ENCODE measurements around the gene LRRIQ1.
"Not testable (repeated sequence)": the region's sequence is repeated elsewhere in the genome, so short reads cannot be mapped to it uniquely, and the experiment has no call there.

GRCh38 chr12:85203809-85204208, 167.7 kb downstream of the LRRIQ1 start:
- TF ChIP-seq CTCF (IDR thresholded peaks at IDR 0.05; ENCODE audit: insufficient read depth, low read length, poor library complexity, severe bottlenecking); EZH2phosphoT487 (conservative IDR thresholded peaks at IDR 0.05; ENCODE audit: low read length): not testable (repeated sequence)

Measured in SU-DHL-6 (cell line).